IPS-11a (cell line): Measurements from ENCODE around the gene GMDS.

Experiments used
- H3K4me3 ChIP-seq: one replicate; pipeline ENCODE4 v1.5.1; 2013; ENCODE audit warnings: low read depth, low read length, control low read depth

Gene GMDS

DNA sequence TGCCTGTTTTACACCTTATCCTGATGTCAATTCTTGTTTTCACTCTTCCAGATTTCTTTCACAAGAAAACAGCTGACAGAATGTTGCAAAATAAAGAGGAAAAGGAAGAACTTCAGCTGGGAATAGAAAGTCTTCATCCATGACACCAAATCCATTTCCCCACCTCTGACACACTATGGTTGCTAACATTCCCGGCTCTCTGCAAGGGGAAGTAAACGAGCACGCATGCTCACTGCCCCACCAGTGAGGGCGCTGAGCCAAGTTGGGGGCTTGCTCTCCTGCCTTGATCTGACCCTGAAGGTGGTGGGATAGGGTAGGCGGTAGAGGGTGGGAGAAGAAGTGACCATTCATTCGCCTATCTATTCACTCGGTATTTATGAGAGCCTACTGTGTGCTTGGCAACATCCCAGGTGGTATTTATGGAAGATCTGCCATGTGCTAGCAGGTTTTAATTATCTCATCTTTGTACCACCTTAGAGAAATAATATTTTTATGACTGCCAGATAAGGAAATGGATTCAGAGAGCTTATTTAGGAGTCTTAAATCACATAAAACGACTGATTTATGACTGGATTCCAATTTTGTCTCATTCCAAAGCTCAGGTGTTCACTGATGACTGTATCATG is 429.5 kb downstream of the GMDS start:
- no peak overlapping the region for H3K4me3 ChIP-seq

DNA sequence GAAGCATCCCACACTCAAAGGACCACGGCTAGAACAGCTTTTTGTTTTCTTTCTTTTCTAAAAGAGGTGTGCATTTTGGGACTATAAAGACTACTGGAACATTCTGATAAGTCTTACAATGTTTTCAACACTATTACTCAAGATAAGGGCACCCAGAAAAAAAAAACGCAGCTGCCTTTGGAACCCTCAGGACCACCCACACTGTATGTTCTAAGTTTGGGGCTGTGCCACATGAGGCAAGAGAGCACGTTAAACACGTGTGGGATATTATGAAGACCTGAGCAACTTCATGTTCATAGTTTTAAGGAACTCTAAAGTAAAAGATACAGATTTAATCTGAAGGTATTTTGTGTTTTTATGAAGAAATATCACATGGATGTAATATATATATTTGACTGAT is 431.1 kb downstream of the GMDS start:
- no peak overlapping the region for H3K4me3 ChIP-seq

DNA sequence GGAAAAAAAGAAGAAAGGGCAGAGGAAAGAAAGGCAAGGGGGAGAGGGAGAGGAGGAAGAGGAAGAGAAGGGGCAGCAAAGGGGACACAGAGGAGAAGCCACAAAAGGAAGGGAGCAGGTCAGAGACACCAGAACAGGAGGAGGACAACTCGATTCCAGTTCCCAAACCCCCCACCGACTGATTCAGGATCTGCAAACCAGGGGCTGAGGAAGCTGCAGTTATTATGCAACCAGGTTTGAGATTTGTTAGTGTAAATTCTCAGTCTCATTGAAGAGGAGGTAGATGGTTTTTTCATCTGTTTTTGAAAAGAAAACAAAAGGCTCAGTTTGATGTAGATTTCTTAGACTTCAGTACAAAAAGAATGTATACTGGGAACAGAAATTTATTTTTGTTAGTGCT is 432.9 kb downstream of the GMDS start:
- no peak overlapping the region for H3K4me3 ChIP-seq

DNA sequence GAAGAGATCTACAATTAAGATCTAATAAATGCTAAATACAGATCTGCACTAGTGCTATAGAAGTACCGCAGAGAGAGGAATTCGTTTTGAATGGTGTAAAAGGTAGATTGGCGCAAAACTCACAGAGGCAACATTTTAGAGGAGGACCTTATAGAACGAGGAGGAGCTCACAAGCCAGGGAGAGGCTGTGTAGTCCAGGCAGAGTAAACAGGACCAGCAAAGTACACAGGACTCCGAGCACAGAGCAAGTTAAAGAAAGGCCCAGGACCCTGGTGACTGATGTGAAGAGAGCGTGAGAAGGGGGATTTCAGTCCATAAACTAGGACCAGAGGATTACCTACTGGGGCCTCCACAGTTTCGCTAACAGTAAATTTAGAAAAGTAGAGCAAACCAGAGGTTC is 433.4 kb downstream of the GMDS start:
- no peak overlapping the region for H3K4me3 ChIP-seq

DNA sequence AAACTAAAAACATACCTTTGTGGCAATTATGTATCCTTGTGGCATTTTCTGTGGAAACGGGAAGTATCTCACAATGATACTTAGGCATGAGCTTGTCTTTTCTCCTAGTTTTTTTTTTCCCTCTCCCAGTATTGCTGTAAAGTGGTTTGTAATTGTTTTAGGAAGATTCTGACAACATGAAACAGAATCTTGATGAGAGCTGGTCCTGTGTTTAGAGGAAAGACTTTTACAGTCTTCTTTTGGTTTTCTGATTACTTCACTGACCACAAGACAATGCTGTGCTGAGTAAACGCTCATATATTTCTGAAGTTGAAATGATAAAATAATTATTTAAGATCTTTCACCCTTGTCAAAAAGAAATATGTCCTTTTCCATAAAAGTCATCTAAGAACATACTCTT is 434.5 kb downstream of the GMDS start:
- H3K4me3 ChIP-seq, result no peak overlapping the region

DNA sequence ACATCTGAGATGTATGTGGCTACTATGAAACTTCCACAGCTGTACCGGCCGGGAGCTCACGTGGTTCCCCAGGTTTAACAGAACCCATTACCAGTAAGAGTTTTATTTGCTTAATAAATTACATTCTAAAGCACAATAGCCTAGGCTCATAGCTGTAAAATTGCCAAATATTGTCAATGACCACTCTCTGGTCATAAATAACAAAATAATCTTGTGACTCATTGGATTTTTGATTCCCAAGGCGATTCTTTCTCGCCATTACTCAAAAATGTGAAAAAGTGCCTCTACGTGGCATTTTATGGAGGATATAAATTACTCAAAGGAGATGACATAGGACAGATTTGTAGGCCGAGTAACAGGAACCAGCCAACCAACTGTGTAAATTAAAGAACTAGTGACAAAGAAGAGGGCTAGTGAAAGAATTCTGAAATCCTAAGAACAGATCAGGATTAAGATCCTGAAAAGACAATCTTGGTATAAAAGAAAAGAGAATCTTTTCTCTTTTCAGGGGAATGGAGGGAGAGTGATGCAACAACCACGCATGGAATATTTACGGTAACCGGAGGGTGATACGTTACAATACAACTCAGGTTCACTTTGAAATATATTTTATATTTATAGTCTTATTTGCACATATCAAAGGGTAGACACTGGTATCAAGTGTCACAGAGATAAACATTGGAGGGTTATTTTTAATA is 436.0 kb downstream of the GMDS start:
- no peak overlapping the region for H3K4me3 ChIP-seq

DNA sequence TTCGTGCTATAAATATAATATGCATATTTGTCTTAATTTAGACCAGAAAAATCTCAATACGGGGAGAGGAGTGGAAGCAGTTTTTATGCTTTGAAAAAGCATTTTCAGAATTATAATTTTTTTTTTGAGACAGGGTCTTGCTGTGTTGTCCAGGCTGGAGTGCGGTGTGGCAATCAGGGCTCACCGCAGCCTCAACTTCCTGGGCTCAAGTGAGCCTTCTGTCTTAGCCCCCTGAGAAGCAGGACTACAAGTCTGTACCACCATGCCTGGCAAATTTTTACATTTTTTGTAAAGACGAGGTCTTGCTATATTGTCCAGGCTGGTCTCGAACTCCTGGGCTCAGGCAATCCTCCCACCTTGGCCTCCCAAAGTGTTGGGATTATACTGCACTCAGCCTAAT is 438.5 kb downstream of the GMDS start:
- no peak overlapping the region for H3K4me3 ChIP-seq

DNA sequence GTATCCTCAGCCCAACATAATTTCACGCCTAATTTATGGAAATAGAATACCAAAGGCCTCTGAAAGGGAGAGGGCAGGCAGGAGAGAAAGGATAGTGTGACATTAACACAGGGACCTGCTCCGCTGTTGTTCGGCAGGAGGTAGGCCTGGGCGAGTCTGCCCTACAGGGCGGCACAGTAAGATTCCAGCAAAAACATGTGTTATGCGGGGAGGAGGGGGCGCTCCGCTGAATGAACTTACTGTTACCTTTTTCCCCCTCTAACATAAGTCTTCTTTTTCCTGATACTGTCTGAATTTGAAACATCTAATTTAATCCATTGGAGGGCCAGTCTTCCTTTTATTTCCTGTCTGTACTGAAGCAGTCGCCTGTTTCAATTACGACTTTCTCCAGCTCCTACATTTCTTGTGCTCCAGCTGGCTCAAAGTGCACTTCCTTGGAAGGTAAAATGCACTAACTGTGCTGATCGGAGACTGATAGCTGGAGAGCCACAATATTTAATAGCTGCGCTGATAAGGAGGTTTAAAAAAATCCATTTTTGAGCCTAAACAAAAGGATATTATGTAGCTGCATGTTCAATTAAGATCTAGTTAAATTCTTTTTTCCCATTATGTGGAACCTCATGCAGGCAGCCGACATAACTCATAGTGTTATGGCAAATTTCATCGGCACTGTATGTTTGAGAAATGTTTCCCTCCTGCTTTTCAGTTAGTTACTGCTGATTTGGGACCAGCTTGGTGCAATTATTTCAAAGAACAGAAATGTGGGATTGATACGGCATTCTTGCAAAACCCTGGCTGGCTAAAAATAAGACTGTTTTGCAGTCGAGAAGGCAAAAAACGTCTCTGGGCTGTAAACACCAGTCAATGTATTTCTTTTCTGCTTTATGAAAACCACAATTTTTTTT is 442.7 kb downstream of the GMDS start:
- H3K4me3 ChIP-seq, result no peak overlapping the region

DNA sequence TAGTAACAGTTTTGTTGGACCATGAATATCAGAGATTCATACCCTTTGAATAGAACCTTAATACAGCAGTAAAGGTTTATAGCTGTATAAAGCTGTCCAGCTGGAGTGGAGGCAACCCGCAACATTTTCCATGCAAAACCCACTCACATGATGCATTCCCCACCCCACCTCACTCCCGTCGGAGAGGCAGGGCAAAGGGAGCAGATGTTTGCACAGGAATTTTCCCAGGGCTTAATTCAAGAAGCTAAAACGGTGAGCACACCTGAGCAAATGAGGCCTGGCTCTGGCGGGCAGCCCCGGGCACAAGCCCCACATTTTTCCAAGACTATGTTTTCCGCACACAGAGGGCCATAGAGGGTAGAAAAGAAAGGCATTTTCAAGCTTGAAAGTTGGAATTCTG is 444.0 kb downstream of the GMDS start:
- H3K4me3 ChIP-seq, result no peak overlapping the region

DNA sequence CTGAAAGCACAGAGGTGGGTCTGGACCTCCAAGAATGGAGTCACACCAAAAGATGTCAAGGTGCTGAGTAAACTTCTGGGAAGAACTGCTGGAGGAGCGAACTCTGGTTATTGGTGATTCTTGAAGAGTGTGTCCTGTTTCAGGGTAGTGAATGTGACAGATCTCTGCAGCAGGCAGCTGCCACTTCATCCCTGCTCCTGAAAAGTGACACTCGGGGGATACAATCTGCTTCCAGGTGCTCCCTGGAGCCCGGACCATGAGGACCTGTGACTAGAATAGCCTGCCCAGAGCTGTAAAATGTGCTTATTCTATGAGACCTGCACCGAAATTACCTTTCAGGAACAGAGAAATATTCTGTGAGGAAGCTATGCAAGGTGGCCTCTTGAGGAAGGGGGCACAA is 444.6 kb downstream of the GMDS start:
- no peak overlapping the region for H3K4me3 ChIP-seq

DNA sequence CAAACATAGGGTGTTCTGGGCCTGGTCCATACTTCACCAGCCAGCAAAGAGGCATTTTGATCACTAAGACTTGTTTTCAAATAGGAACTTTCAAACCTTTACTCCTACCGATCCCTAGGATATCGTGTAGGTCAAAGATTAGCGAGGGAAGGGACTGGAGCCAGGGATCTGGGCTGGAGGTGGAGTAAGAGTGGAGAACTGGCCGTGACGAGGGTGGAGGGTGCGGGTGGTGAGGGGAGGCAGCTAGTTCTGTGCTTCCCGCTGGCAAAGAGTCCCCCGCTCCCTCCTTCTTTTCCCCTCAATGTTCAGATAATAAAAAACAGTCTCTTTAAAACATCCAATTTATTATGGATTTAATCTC is 446.5 kb downstream of the GMDS start:
- H3K4me3 ChIP-seq, result no peak overlapping the region

DNA sequence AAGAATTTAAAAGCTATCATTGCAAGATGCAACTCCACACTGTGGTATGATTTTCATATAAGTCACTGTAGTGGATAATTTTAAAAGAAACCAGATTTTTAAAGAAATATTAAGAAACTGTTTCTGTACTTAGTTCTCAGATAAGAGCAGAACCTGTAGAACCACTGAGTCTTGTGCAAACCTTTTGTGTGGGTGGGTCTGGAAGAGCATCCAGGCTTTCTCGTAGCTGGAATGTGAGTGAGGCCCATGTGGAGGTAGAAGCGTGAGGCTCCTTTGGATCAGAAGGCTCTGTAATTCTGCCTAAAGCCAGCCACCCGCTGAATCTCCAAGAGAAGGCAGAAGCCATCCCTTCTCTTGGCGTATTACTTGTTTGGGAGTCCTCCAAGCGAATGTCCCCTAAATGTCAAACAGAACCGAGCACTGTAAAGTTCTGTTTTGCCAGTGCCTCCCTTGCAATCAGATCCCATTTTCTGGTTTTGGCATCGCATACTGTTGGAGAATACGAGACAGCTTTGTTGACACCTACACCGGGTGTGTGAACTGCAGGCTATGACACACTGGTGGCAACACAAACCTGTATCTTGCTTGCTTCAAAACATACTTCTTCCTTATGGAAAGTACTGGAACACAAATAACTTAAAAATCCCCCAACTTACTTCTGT is 447.0 kb downstream of the GMDS start:
- no peak overlapping the region for H3K4me3 ChIP-seq

DNA sequence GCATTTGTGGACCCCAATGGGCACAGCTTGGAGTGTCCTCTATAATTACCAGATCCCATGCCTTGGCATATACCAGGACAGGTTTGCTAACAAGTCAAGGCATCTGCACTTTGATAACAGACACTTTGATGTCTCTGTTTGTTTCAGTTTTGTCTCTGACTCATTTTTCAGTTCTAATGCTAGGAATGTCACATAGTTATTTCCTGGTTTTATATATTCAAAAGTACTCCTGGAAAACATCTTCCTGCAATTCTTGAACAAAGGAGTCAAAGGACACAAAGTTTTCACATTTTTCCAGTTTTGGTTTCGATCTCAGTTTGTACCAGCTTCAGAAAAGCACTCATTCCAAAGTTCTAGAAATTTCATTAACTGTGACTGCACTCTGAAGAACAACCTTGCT is 447.6 kb downstream of the GMDS start:
- H3K4me3 ChIP-seq, result no peak overlapping the region

DNA sequence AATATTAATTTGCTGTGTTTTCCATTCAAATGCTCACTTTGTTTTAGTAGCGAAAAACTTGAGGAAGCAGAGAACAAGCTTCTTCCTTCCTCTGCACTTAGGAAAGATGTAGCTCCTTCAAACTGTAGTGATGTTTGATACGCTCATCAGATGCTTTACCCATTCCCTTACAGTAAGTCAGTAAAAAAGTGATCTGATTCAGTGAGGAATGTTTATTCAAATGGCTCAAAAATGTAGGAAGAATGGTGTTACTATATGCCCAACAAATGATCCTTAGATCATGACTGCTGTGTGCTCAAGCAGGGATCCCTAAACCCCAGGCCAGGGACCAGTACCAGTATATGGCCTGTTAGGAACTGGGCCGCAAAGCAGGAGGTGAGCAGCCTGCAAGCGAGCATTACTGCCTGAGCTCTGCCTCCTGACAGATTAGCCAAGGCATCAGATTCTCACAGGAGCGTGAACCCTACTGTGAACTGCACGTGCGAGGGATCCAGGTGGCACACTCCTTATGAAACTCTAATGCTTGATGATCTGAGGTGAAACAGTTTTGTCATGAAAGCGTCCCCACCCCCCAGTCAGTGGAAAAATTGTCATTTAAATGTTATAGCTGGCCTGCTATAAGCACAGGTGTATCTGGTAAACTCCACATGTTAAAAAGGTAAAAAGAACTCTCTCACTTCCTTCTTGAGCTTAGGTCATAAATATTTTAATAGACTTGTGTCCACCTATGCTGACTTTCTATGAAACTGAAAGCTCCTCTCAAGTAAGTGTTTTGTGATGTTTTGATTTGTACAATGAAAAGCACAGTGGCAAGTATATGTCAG is 448.5 kb downstream of the GMDS start:
- no peak overlapping the region for H3K4me3 ChIP-seq

DNA sequence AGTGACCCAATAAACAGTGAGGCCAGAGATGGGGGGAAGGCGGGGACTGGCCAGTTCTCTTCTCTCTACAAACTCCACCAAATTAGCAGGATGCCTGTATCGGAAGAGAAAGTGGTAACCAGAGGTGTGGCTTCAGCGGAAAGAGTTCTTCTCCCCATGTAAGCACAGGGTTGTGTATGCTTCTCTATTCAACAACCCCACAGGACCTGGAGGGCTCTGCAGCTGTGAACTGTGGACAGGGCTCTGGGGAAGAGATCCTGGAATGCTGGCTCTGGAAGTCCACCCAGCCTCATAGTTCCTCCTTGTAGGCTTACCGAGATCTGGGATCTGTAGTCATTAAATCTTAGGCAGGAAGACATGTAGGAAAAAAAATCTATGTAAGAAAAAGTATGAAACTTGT is 449.5 kb downstream of the GMDS start:
- no peak overlapping the region for H3K4me3 ChIP-seq

DNA sequence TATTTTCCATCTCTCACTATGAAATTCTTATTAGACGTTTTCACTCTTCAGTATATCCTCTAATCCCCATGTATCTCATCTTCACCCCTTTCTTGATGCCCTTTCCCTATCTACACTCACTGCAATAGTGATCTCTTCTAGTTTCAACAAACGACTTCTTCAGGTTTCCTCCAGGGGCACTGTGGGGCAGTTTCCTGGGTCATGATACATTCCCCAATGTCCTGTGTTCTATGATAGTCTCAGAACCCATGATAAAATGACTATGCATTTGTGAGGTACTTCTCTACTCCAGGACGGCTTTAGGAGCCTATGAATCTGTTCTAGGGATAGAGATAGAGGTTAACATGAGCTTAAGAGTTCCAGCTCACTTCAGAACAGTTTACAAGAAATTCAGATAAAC is 452.4 kb downstream of the GMDS start:
- no peak overlapping the region for H3K4me3 ChIP-seq

DNA sequence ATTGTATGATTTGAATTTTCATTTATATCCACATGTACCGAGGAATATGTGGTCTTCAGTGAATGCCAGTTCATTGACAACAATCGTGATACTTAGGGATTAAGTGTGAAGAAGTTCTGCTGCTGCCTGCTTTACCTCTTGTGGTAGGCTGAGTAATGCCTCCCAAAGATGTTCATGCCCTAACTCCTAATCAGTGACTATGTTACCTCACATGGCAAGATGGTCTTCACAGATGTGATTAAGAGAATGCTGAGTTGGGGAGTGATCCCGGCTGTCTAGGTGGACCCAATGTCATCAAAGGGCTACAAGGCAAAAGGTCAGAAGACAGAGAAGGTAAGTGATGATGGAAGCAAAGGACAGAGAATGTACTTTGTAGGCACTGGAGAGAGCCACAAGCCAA is 454.7 kb downstream of the GMDS start:
- no peak overlapping the region for H3K4me3 ChIP-seq

DNA sequence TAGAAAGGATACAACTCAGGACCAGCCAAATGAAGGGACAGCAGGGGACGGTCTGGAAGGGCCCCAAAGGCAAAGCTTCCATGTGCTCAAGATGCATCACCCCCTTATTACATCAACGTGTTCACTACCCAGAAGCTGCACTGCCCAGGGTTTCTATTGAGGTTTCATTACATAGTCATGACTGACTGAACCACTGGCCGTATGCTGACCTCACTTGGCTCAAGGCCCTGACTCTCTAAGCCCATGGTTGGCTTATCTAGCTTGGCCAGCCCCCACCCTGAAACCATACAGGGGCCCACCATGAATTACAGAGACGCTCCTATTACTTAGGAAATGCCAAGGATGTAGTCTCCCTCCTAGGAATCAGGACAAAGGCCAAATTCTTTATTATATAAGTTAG is 456.3 kb downstream of the GMDS start:
- H3K4me3 ChIP-seq, result no peak overlapping the region

DNA sequence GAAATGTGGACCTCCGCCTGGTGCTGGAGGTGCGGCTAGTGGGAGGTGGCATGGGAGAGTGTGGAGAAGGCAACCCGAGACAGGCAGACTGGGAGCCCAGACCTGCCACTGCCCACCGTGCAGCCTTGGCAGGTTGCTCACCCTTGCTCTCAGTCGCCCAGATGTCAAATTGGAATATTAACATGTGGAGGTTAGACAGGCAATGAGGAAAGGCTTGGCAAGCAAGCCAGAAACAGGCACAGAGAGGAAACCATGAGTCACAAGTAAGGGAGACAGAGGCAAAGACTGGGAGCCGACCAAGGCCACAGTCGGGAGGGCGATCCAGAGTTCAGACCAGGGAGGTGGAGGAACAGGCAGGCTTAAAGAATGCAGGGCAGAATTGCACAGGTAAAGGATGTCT is 457.5 kb downstream of the GMDS start:
- H3K4me3 ChIP-seq, result no peak overlapping the region
